ENCODE data around the gene GALNT17.

DNA sequence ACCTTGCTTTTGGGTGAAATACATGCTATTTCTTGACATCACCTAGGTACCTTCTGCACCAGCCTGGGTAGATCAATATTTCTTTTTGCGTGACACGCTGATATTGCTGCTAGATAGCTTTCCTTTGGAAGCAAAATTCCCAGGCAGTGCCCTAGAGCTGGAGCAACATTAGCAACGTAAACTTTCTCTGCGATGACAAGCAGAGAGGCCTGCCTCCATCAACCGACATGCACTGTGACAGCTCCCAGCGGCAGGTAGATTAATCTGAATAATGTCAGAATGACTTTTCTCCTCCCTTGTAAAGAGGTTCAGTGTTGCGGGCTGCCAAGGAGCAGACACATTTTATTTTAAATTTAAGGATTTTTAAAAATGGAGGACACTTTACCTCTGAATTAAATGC is 307.4 kb downstream of the GALNT17 start:
- no peak for TF ChIP-seq LEF1 (IDR thresholded peaks at IDR 0.05; ENCODE audit: borderline replicate concordance)
- TF ChIP-seq, protein P1, sequence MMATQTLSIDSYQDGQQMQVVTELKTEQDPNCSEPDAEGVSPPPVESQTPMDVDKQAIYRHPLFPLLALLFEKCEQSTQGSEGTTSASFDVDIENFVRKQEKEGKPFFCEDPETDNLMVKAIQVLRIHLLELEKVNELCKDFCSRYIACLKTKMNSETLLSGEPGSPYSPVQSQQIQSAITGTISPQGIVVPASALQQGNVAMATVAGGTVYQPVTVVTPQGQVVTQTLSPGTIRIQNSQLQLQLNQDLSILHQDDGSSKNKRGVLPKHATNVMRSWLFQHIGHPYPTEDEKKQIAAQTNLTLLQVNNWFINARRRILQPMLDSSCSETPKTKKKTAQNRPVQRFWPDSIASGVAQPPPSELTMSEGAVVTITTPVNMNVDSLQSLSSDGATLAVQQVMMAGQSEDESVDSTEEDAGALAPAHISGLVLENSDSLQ (IDR thresholded peaks at IDR 0.05): no peak
- TF ChIP-seq SP1 (IDR thresholded peaks at IDR 0.05): no peak
- TF ChIP-seq FOXA1 (IDR thresholded peaks at IDR 0.05): no peak
- no peak for TF ChIP-seq ZNF384 (IDR thresholded peaks at IDR 0.05)
- no peak for TF ChIP-seq ARNT (IDR thresholded peaks at IDR 0.05)
- no peak for TF ChIP-seq FOXM1 (IDR thresholded peaks at IDR 0.05; ENCODE audit: borderline replicate concordance)
- TF ChIP-seq HDGF (IDR thresholded peaks at IDR 0.05; ENCODE audit: borderline replicate concordance): no peak
- TF ChIP-seq SUZ12 (IDR thresholded peaks at IDR 0.05): no peak
